GM23248 (cell line): ENCODE measurements around the gene MORC2. TPM values are rescaled to one million over a fixed set of nuclear protein-coding genes. Genes with fewer than 3 reads are reported as not detected.

ENCODE experiments used
- DNase-seq: peaks from one replicate; pipeline ENCODE4 v3.0.0-alpha.2; 2015
- H2AFZ ChIP-seq: fragments of 200-600 bp; sonication (generic); 2 replicates; pipeline ENCODE4 v1.6.1; 2016; ENCODE audit warnings: antibody characterized with exemption
- H3F3A ChIP-seq: fragments of 200-600 bp; sonication (generic); 2 replicates; pipeline ENCODE4 v1.6.1; 2016; ENCODE audit warnings: mild to moderate bottlenecking, antibody characterized with exemption, mixed run types; ENCODE audit not compliant: insufficient read depth
- H3K27ac ChIP-seq: fragments of 200-600 bp; sonication (generic); 2 replicates; pipeline ENCODE4 v1.5.1; 2016; ENCODE audit warnings: mild to moderate bottlenecking
- H3K27me3 ChIP-seq: fragments of 200-600 bp; sonication (generic); replicated peaks from 2 replicates; pipeline ENCODE4 v1.6.1; 2016; ENCODE audit warnings: mild to moderate bottlenecking; ENCODE audit not compliant: insufficient read depth
- H3K36me3 ChIP-seq: fragments of 200-600 bp; sonication (generic); 2 replicates; pipeline ENCODE4 v1.6.1; 2016; ENCODE audit warnings: low read depth, mild to moderate bottlenecking
- H3K4me1 ChIP-seq: fragments of 200-600 bp; sonication (generic); 2 replicates; pipeline ENCODE4 v1.6.1; 2016; ENCODE audit warnings: mild to moderate bottlenecking; ENCODE audit not compliant: insufficient read depth
- H3K4me2 ChIP-seq: fragments of 200-600 bp; sonication (generic); one replicate; pipeline ENCODE4 v1.6.1; 2016; ENCODE audit warnings: mild to moderate bottlenecking; ENCODE audit not compliant: unreplicated experiment
- H3K4me3 ChIP-seq: fragments of 200-600 bp; sonication (generic); 2 replicates; pipeline ENCODE4 v1.5.1; 2016; ENCODE audit warnings: mild to moderate bottlenecking
- H3K79me2 ChIP-seq: fragments of 200-600 bp; sonication (generic); 2 replicates; pipeline ENCODE4 v1.6.1; 2016; ENCODE audit warnings: mild to moderate bottlenecking; ENCODE audit not compliant: insufficient read depth
- H3K9ac ChIP-seq: fragments of 200-600 bp; sonication (generic); 2 replicates; pipeline ENCODE4 v1.6.1; 2016; ENCODE audit warnings: mild to moderate bottlenecking
- H3K9me2 ChIP-seq: fragments of 200-600 bp; sonication (generic); 2 replicates; pipeline ENCODE4 v1.6.1; 2016; ENCODE audit warnings: mixed run types, mild to moderate bottlenecking, moderate library complexity; ENCODE audit not compliant: insufficient read depth
- H3K9me3 ChIP-seq: fragments of 200-600 bp; sonication (generic); one replicate; pipeline ENCODE4 v1.6.1; 2017; ENCODE audit warnings: low read depth
- H4K20me1 ChIP-seq: fragments of 200-600 bp; sonication (generic); 2 replicates; pipeline ENCODE4 v1.6.0; 2016; ENCODE audit not compliant: insufficient read depth
- EZH2 ChIP-seq: fragments of 200-600 bp; sonication (generic); IDR thresholded peaks from 2 replicates; pipeline ENCODE4 v1.6.1; 2018; ENCODE audit warnings: antibody characterized with exemption, mild to moderate bottlenecking; ENCODE audit not compliant: insufficient read depth, poor library complexity, severe bottlenecking
- EZH2phosphoT487 ChIP-seq: fragments of 200-600 bp; sonication (generic); IDR thresholded peaks from 2 replicates; pipeline ENCODE4 v1.6.1; 2018; ENCODE audit warnings: antibody characterized with exemption, moderate library complexity, mild to moderate bottlenecking, low read depth; ENCODE audit not compliant: insufficient read depth
- whole genome bisulfite sequencing, 2 experiments: methylation state at CpG; one replicate each; pipeline ENCODE4 v1.1.6; 2015 to 2017; ENCODE audit warnings: low lambda C conversion rate in 2 of 2, low coverage in 1 of 2; ENCODE audit errors: missing lambda C conversion rate in 2 of 2; 5-methylcytosine and 5-hydroxymethylcytosine counted together
- in situ Hi-C: fragments of 300-500 bp; cut with MboI; formaldehyde crosslinking; loops from 2 replicates; pipeline ENCODE4 v1.15.0; 2020
- polyA plus RNA-seq: library from polyadenylated mRNA; unstranded; fragments of >200 nt; fragmentation: Nextera tagmentation; extraction: Ambion mirVana; gene quantifications from 2 replicates; pipeline ENCODE4 v1.2.1, GENCODE V29; 2016
- total RNA-seq: library from RNA; depleted of rRNA; stranded (reverse); fragments of >200 nt; shearing (Covaris generic); gene quantifications from 2 replicates; pipeline ENCODE4 v1.2.3, GENCODE V29; 2014

Gene MORC2
- total and polyA plus RNA-seq, 2 experiments from 2014 or later, result 13.2 to 16.8 TPM

GRCh38 chr22:30881361-30882183 lies 87.0 kb downstream of the MORC2 start:
- Histone ChIP-seq H3K9me3 (no peaks in the 10 kb centered on the region), H4K20me1 (no peaks in the 10 kb centered on the region), H3K4me1 (no peaks in the 10 kb centered on the region), H3K27ac (no peak overlapping the region), H3K27me3 (no peaks in the 10 kb centered on the region), H2AFZ (no peak overlapping the region), H3F3A (no peaks in the 10 kb centered on the region), H3K4me3 (no peak overlapping the region), H3K9me2 (no peaks in the 10 kb centered on the region), H3K36me3 (no peaks in the 10 kb centered on the region), H3K79me2 (no peaks in the 10 kb centered on the region), H3K9ac (no peak overlapping the region), H3K4me2 (no peak overlapping the region)
- DNase-seq, result no peak
- WGBS, 2 experiments, result 80 to 84% methylated on average over 14 of the region's 14 CpGs
- in situ Hi-C loops, result no loop called here
- TF ChIP-seq EZH2phosphoT487 (no peak), EZH2 (no peak)

DNA sequence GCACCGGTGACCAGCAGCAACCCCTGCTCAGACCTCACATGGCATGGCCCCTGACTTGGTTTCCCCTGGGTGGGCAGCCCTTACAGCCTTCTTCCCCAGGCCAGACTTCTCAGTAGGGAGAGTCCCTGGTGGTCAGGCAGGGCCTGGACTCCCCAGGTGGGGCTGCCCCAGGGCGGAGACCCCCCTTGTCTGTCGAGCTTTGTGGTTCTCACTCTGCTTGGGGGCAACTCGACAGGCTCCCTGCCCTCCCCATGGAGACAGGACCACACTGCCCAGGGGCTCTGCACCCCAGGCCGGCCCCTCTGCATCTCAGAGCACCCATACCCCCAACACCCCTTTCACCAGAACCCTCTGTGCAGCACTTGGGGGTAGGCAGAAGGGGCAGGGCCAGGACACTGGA lies 87.7 kb downstream of the MORC2 start:
- no peaks in the 10 kb centered on the region for H3F3A ChIP-seq
- H3K79me2 ChIP-seq, result no peaks in the 10 kb centered on the region

DNA sequence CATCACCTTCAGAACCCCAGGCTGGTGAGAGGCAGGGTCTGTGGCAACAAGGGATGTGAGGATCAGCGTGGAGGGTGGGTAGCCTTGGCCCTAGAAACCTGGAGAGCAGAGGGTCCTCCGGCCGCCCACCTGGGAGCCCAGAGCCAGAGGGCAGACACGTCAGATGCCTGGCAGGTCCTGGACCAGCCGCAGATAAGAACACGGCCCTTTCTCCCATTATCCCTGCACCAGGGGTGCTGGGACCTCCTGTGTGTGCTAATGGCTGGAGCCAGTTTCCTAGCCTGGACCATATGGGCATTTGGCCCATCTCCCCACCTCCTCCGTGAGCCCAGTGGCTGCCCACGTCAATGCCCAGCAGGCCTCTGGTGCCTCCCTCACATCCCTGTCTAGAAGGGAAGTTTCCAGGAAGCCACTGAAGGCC lies 88.4 kb downstream of the MORC2 start:
- TF ChIP-seq EZH2, result no peak
- TF ChIP-seq EZH2phosphoT487, result no peak

More for the DNA sequence above, 87.7 kb downstream of the MORC2 start:
- 82 to 86% methylated on average over 5 of the region's 5 CpGs for WGBS, 2 experiments
- Histone ChIP-seq H3K4me3 (no peak overlapping the region), H3K36me3 (no peaks in the 10 kb centered on the region), H3K4me2 (no peak overlapping the region), H3K9ac (no peak overlapping the region), H3K27ac (no peak overlapping the region), H3K9me2 (no peaks in the 10 kb centered on the region), H3K4me1 (no peaks in the 10 kb centered on the region), H3K27me3 (no peaks in the 10 kb centered on the region), H3K9me3 (no peaks in the 10 kb centered on the region), H4K20me1 (no peaks in the 10 kb centered on the region), H2AFZ (no peak overlapping the region)
- in situ Hi-C loops, result no loop called here
- TF ChIP-seq EZH2phosphoT487 (no peak), EZH2 (no peak)
- no peak for DNase-seq

DNA sequence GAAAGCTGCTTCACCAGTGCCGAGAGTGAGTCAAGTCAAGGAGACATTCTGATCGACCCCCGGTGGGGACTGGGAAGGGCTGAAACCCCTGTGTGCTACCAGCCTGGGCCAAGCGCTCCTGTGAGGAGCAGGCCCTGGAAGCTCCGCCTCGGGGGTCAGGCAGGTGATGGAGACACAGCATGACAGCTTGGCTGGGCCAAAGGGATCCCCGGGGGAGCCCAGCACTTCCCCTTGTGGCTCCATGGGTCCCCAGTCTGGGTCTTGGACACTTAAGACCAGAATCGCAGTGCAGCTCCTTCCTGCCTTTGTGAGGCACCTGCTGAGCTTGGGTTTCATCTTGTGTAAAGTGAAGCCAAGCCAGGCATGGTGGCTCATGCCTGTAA lies 89.2 kb downstream of the MORC2 start:
- TF ChIP-seq EZH2phosphoT487 (no peak), EZH2 (no peak)
- H3K27ac ChIP-seq, result no peak overlapping the region
- DNase-seq, result no peak
- H3F3A ChIP-seq, result no peaks in the 10 kb centered on the region
- H3K9me2 ChIP-seq, result no peaks in the 10 kb centered on the region
- no peak overlapping the region for H3K9ac ChIP-seq
- in situ Hi-C loops, result no loop called here
- H3K27me3 ChIP-seq, result no peaks in the 10 kb centered on the region
- H3K4me2 ChIP-seq, result no peak overlapping the region
- H3K4me3 ChIP-seq, result no peak overlapping the region
- 71 to 82% methylated on average over 7 to 8 of the region's 8 CpGs for WGBS, 2 experiments
- H3K36me3 ChIP-seq, result no peaks in the 10 kb centered on the region
- H4K20me1 ChIP-seq, result no peaks in the 10 kb centered on the region
- H2AFZ ChIP-seq, result no peak overlapping the region
- H3K79me2 ChIP-seq, result no peaks in the 10 kb centered on the region
- no peaks in the 10 kb centered on the region for H3K4me1 ChIP-seq
- no peaks in the 10 kb centered on the region for H3K9me3 ChIP-seq

More for the DNA sequence above, 88.4 kb downstream of the MORC2 start:
- Histone ChIP-seq H2AFZ (no peak overlapping the region), H3K27me3 (no peaks in the 10 kb centered on the region), H3K4me3 (no peak overlapping the region), H3K9me3 (no peaks in the 10 kb centered on the region), H3K27ac (no peak overlapping the region), H3K9ac (no peak overlapping the region), H3F3A (no peaks in the 10 kb centered on the region), H4K20me1 (no peaks in the 10 kb centered on the region), H3K79me2 (no peaks in the 10 kb centered on the region), H3K4me2 (no peak overlapping the region), H3K9me2 (no peaks in the 10 kb centered on the region), H3K4me1 (no peaks in the 10 kb centered on the region), H3K36me3 (no peaks in the 10 kb centered on the region)
- 85 to 88% methylated on average over 8 of the region's 8 CpGs for whole genome bisulfite sequencing, 2 experiments
- in situ Hi-C loops, result no loop called here
- DNase-seq, result no peak
